GM18508 (cell line): ENCODE data around the gene CFAP20DC.

Experiments used
- ATAC-seq: cut with Tn5 transposase; IDR thresholded peaks from one replicate; pipeline ENCODE4 v1.9.1; 2021; ENCODE audit warnings: moderate number of reproducible peaks; ENCODE audit not compliant: insufficient read depth, unreplicated experiment

Gene CFAP20DC

DNA sequence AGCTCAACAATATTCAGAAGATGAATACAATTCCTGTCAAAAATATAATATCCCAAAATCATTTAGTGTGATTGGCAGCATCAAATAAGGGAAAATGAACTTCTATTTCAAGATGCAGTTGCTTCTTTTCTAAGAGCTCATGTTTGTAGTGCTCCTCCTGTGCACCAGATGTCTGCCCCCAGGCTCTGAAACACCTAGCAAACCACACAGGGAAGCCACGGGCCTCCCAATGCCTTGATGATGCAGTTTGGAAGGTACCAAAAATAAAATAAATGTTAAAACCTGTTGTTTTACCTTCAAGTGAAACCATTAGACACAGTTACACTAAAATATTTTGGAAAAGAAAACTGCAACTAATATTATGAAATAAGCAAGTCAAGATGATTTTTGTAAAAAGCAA, 22.2 kb downstream of the CFAP20DC start:
- no peak for ATAC-seq

GRCh38 chr3:59023612-59024011, 26.2 kb downstream of the CFAP20DC start:
- ATAC-seq: no peak

GRCh38 chr3:59017617-59017984, 32.2 kb downstream of the CFAP20DC start:
- ATAC-seq: no peak

DNA sequence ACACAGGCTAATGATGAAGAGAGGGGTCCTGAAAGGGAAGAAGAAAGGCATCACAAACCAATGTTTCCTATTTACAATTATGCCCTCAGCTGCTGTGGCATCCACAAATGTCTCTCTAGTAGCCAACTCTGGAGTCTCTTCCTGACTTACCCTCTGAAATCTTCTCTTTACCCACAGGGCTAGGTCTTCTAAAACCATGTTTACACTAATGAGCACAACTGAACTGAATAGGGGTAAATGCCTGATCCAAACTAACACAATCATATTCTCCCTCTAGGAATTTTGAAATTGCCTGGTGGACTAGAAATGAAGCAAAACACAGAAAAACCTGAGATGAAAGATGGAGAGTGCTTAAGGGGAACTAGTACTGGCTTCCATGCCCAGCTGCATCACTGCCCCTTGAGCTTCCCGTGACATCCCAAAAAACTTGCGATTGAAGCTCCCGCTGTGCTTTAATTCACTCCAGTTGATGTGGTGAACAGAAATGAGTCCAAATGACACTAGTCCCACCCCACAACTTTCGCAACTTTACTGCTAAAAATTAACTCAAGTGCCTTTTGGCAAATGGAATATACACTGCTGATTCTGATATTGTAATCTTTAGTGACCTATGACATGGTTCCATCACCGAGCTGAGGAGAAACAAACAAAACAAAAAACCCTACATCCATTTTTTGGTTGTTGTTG, 32.8 kb downstream of the CFAP20DC start:
- ATAC-seq: no peak

DNA sequence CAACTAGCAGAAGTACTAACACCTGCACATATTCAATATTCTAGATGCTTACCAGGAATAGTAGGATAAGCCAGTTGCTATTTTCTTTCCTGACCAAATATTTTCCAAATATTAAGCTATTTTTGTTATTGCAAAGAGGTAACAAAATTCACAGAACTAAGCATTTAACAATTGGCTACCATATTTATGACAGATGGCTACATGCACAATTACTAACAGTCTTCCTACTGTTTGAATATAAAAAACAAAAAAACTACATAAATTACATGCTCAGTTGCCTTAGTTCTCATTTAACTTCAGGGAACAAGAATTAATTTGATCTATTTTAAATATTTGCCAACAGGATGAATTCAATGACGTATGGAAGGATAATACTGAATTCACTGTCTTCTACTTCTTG, 36.2 kb downstream of the CFAP20DC start:
- ATAC-seq: no peak

DNA sequence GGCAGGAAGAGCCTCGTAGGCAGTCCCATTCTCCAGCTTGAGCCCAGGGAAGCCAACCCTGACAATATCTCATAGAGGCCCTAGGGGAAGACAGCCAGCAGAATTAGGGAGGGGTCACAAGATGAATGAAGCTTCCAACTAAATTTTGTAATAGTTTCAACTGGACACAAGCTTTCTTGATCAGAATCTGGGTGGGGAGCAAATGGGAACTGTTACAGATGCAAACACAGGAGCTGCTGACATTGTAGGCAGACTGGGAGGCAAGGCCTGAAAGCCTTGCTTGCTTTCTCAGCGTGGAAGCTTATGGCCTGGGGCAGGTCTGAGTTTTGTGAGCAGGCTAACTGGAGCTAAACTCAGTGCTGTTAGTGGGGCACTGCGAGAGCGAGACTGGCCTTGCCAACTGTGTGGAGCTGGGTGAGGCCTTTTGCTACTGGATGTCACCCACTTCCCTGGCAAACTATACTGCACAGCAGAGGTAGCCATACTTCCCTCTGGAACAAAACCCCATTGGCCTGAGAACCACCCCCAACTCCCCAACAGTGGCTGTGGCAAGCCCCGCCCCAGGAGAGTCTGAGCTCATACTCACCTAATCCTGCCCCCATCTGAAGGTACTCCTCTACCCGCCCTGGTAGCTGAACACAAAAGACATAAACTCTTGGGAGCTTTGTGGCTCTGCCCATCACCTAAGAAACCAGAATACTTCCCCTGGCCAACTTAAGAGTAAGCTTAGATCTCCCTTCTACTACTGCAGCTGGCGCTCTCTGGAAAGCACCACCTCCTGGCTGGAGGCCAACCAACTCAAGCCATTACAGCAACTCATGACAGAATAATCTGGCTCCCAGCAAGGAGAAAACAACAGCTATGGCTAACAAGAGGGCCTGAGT, 42.9 kb downstream of the CFAP20DC start:
- ATAC-seq: no peak

DNA sequence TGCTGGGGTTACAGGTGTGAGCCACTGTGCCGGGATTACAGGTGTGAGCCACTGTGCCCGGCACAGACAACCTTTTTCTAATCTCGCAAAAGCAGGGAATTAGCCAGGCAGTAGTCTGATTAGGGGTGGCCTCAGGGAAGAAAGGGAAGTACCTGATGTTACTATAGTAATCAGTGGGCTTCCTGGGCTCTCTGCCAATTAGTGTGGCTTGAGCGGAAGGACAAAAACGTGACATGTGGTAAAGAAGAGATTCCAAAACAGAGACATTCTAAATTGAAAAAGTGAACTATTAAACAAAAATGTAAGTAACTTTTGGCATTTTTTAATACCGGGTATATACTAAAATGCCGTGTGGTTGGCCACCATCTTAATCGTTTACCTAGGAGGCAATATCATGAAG, 48.1 kb downstream of the CFAP20DC start:
- ATAC-seq: no peak

DNA sequence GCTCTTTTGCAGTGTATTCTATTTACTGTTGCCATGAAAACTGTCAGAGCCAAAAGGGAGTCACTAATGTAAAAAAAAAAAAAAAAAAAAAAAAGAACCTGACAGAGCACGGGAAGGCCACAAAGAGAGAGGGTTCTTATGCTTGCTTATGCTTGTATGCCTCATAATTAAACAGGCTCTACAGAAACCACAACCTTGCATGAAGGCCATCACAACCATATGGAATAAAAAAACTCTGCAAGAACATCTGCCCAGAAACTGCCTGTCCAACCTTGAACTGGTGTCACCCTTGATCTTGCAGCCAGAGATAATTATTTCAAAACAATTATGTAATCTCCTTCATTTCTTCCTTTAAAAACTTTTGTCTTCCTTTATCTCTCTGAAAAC, 50.1 kb downstream of the CFAP20DC start:
- no peak for ATAC-seq

DNA sequence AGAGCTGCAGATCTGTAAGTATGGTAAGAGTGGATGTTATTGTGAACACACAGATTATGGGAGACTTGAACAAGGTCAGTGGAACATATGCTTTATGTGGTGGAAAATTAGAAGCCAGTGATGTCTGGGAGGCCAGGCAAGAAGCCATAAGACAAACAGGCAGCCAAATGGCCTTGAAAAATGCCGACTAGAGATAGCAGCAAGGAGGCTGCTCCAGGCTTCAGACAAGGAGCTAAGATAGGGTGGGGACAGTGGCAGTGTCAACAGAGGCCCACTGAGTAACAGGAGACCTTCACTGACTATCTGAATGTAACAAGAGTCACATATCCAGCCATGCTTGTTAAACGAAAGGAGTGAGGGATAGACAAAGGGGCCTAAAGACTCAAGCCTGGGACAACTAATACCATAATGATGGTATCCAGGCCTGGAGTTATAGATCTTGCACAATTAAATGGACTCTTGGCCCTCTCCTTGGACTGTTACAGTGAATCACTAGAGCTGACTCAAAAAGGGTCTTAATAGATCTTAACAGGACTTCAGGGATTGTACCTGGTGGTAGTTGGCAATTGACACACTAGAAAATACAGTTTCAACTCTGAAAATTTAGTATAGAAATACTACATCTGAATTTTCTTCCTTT, 50.6 kb downstream of the CFAP20DC start:
- no peak for ATAC-seq

DNA sequence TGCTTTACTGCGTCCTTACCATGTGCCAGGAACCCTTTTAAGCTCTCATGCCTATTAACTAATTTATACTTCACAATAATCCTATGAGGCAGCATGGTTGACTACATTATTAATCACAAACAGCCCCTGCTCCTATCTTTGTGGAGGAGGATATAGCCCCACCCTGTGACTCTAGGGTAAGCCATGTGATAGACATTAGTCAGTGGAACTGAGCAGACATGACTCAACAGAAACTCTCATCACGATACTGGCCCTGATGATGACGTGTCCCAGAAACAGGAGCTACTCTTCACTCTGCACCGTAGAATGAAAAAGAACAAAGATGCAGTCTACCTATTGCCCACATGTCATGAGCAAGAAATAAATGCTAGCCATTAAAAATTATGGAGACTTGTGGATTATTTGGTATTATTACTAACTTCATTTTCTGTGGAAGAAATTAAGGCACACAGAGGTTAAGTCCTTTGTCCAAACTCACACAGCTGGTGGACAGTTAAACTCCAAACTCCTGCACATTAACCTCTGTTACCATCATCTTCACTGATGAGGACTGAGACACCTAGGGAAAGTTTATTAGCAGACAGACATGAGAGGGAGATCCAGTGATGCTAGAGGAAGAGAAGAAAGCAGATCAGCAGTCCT, 51.2 kb downstream of the CFAP20DC start:
- ATAC-seq: no peak

- ATAC-seq: no peak
Observed at GRCh38 chr3:58996730-58997129, 53.1 kb downstream of the CFAP20DC start.

DNA sequence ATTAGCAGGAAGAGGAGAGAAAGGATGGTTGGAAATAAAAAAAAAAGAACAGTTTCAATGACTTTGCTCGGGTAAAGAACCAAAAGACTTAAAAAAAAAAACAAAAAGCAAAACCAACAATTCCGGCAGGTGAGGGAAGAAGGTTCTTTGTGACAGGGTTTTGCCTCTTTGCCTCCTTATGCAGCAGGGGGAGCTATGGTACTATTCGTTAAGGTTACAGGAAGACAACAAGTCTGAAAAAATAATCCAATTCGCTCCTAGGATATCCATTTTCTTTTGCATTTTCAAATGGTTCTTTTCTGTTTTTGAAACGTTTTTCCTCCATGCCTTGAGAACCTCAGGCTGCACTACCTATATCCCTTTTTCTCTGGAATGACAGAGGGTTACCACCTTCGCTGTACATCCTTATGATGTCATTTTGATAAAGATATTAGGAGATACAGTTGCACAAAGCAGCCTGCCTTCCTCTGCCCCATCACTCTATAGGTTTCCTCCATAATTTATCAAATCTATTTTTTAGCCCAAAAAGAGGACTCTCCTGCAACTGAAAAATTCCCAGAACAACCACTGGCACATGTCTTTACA, 55.0 kb downstream of the CFAP20DC start:
- ATAC-seq: no peak

DNA sequence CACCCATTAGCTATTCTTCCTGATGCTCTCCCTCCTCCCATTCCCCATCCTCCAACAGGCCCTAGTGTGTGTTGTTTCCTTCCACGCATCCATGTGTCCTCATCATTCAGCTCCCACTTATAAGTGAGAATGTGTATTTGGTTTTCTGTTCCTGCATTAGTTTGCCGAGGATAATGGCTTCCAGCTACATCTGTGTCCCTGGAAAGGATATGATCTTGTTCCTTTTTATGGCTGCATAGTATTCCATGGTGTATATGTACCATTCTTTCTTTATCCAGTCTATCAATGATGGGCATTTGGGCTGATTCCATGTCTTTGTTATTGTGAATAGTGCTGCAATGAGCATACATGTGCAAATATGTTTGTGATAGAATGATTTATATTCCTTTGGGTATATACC, 56.3 kb downstream of the CFAP20DC start:
- ATAC-seq: no peak

DNA sequence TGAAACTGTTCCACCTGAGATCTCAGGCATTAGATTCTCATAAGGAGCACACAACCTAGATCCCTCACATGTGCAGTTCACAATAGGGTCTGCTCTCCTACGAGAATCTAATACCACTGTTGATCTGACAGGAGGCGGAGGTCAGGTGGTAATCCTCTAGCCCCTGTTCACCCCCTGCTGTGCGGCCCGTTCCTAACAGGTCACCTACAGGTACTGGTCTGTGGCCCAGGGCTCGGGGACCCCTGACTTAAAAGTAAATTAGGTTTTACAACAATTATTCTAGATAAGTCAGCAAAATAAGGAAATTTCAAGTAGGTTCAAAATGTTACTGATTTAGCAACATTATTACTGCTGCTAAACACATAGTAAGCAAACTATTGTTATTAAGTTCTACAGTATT, 58.2 kb downstream of the CFAP20DC start:
- ATAC-seq: no peak

DNA sequence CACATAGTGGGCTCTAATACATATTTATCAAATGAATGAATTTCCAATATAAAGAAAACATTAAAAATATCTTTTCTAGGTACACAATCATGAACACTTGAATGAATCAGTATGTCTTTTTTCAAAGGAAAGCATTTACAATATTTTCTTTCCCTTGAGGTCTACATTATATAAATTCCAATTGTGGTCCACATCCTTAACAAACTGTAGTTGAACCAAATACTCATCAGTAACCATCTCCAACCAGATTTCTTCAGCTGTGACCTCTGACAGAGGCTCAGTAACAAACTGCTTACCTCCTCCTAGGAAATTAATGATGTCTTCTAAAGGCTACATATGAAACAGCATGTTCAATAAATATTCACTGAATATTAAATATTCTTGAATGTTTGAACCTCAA, 58.8 kb downstream of the CFAP20DC start:
- no peak for ATAC-seq

DNA sequence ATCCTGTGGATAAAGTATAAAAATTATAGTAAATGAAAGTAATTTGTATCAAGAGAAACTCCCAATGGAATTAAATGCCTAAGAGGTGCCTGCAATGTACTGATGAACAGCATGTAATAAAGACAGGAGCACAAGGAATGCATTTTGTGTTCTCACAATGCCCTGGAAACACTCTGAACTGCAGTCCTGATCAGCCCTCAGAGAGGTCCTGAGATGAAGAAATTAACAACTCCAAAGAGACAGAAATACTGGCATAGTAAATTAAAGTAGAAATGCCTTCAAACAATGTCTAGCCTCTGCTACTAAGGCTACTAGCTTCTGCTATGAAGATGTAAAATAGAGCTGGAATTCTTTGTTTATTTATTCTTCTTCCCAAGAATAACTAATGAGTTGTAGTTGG, 59.9 kb downstream of the CFAP20DC start:
- ATAC-seq: no peak

DNA sequence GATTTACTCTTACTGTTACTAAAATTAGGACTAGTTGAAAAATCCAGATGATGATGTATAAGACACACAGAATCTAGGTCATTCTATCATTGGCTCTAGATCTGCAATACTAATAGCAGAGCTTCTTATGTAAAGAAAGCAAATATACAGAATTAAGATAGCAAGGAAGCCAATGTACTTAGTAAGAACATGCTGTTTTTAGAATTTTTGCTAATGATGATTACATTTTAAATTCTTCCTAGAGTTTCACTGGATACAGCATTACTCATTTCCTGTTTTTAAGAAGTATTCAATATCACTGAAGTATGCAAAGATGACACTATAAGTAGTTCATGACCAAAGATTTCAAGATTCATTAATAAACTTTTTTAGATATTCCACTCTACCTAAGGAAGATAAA, 60.7 kb downstream of the CFAP20DC start:
- ATAC-seq: no peak

- ATAC-seq: no peak
Observed at GRCh38 chr3:58988041-58988440, 61.8 kb downstream of the CFAP20DC start.

DNA sequence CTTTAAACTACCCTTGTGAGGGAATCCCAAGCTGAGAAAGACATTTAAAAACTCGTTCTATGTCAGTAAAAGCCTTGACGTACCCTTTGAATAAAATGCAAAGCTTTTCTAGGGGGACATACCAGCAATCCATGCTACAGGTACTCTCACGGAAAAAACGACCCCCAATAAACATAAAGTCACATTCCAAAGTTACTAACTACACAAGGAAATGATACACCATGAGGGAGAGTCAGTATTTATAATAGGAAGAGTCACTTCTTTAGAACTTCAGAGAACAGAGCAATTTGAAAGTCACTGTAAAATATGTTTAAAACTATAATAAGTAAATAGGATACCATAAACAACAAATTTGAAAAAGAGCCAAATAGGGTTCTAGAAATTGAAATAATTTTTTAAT, 63.2 kb downstream of the CFAP20DC start:
- no peak for ATAC-seq

GRCh38 chr3:58979840-58980239, 70.0 kb downstream of the CFAP20DC start:
- ATAC-seq: no peak

- no peak for ATAC-seq
Observed at GRCh38 chr3:58973796-58974195, 76.0 kb downstream of the CFAP20DC start.
